Smooth muscle cell of bladder (primary cell): ENCODE data around the gene RHOG. TPM values are rescaled to one million over a fixed set of nuclear protein-coding genes. Genes with fewer than 3 reads are reported as not detected.

Experiments used
- total RNA-seq: library from RNA; depleted of rRNA; stranded (reverse); fragments of >200 nt; gene quantifications from 2 replicates; pipeline ENCODE4 v1.2.3, GENCODE V29; 2014

Gene RHOG
- total RNA-seq, result 4.4 and 8.3 TPM in 2 replicates

GRCh38 chr11:3840870-3841425, at the start of gene RHOG:
Gene RHOG, minus strand, starts transcription at chr11:3840959. Its CDS starts 12,821 bp downstream, at chr11:3828138.

GRCh38 chr11:3854977-3855807, 14.4 kb upstream of the RHOG start, which contains the start of gene STIM1:
Gene STIM1, plus strand, starts transcription at chr11:3855664. Its CDS starts 607 bp downstream, at chr11:3856271.

DNA sequence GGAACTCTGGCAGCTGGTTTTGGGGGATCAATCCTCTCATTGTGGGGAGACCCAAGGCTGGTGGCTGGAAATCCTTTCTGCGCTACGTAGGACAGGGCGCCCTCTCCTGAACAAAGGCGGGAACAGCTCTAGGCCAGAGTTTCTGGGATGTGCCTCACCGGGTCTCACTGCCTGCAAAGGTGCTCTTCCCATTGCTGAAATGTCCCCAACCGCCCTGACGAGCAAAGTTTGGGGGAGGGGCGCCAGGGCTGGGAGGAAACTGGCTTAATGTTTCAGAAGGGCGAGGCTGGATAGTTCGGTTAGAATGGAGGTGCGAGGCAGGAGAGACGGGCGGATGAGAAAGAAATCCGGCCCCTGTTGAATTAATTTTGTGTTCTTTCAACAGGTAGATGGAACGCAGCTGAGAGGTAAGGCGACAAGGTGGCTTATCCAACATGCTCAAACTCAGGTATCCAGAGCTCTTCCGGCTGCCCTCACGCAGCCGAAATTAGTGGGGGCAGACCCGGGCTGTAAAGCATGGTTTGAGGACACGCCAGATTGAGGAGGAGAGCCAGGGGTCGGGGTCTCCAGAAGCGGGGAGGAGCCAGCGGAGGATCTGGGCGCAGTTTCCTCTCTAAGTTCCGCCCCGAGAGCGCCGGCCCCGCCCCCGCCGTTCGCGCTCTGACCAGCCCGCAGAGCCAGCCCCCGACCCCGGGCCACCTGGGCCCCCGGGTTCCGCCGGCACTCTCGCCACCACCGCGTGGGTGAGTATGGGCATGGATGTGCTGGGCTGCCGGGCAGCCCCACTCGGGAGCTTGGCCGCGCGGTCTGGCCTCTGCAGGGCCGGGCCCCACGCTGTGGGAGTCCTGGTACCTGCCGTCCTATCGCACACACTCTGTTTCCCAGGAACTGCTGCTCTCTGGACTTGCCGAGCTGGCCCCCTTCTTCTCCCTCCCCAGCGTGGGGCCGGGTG, 32.6 kb downstream of the RHOG start, which contains the start of gene PGAP2:
Gene PGAP2 (plus strand): TSS at position 652 of the 952 bp plus-strand sequence. CDS start 2,700 bp downstream, outside the sequence.

DNA sequence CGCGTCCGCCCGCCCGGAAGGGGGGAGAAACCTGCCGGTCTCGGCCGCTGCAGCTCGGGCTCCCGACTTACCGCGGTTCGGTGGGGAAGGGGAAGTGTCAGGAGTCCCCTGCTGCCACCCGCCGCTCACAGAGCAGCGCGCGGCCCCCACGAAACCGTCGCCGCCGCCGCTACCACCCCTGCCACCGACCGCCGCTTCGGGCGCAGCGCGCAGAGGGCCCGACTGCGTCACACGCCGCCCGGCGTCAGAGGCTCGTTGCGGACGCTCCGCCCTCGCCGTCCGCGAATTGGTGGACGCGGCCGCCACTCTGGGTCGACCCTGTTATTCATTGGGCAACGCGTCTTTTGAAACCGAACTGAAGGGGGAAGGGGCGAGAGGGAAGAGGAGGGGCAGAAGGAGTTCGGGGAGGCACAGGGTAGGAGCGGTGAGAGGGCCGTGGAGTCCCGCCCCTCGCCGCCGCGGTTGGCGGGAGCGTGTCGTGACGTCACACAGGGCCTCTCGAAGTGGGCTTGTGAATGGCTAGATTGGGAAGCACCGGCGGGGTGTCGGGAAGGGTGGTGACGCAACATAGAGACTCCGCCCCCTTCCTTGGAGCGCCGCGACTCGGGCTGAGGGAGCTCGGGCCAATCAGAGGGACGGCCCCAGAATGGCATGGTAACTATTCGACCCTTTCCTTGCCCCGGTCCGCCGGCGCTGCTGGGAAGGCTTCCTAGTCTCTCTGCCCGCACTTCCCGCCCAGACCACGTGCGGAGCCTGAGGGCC, 43.2 kb downstream of the RHOG start, which contains the start of gene NUP98:
Gene NUP98 (minus strand): TSS at position 226 of the 762 bp plus-strand sequence. CDS start 15,437 bp downstream, outside the sequence.

Other genes starting within 250 kb of the RHOG start
- 0.37 TPM in 1 of 2 replicates, not detected in the other for gene ART5, start 199.0 kb downstream of the RHOG start, total RNA-seq
- not detected in 2 replicates for gene ART1, start 195.8 kb downstream of the RHOG start, total RNA-seq
- 0.43 and 0.83 TPM in 2 replicates for gene CHRNA10, start 169.6 kb downstream of the RHOG start, total RNA-seq
- 77.9 and 90.6 TPM in 2 replicates for gene NUP98, start 43.4 kb downstream of the RHOG start, total RNA-seq
- gene PGAP2, start 32.4 kb downstream of the RHOG start, total RNA-seq, result 9.0 and 10.4 TPM in 2 replicates
- gene STIM1, start 14.7 kb upstream of the RHOG start, total RNA-seq, result 26.7 and 40.2 TPM in 2 replicates